ENCODE measurements around the gene STXBP1. TPM values are rescaled to one million over a fixed set of nuclear protein-coding genes. Genes with fewer than 3 reads are reported as not detected.

The STXBP1 gene
- polyA plus RNA-seq, 3 donors = 0.27 to 0.59 TPM; not detected in 1

DNA sequence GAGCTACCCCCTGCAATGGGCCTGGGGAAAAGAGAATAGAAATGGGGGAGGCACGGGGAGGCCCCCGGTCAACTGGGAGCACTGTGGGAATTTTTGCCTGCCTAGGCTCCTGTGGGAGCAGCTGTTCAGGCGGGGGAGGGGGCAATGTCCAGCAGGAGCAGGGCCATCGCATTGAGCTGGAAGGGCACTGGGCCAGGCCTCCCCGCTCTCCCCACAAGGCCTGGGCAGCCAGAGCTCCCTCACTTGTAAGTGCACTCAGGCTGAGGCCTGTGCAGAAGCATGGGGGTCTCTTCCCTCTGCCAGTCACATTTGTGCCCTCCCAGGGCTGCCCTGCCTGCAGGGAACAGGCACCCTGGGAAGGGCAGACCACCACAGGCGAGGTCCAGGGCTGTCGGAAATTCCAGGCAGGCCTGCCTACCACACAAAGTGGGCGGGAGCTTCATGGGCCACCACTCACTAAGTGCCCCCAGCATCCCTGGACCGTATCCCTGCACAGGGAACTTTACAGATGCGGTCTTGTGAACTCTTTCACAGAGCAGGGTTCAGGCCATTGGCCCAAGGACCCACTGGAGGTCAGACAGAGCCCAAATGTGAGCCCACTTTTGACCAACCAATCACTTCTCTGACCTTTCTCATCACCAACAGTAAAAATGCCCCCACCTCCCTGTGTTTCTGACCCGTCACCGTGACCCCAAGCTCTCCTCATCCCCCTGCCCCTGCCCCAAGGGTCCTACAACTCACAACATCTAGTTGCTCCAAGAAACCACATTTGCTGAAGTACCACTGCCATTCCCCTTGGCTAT lies 93.7 kb downstream of the STXBP1 start:
- peaks cover 2 to 7% (median 5%) of the 10 kb centered on the region in 7 donors for H3K9me3 Mint-ChIP-seq
- H3K4me3 Mint-ChIP-seq = no peak overlapping the region
- 92% methylated on average over 12 of the region's 12 CpGs for WGBS (ENCODE audit: insufficient coverage)

DNA sequence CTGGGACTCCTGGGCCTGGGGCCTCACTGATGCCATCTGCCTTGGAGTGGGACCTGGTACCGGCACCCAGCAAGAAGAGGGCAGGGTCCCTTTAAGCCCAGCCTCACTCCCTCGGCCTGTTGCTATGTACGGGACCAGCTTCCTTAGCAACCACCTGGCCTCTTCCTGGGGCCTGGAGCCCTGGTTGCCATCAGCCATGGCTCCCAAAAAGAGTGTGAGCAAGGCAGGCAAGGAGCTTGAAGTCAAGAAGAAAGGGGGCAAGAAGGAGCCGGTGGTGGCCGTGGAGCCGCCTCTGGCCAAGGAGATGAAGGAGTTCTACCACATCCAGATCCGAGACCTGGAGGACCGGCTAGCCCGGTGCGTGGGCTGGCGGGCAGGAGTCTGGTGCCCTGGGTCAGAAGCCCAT lies 94.8 kb downstream of the STXBP1 start, which contains the start of gene CFAP157:
Gene CFAP157, plus strand, starts transcription at position 153 of the 406 bp plus-strand sequence. Its CDS starts 44 bp downstream, at position 197.
- Mint-ChIP-seq H3K27ac (peak within 1 kb of the TSS in 4 of 7 donors; percentile 21 to 53 (median 52)), H3K4me3 (no peak within 1 kb of the TSS), H3K27me3 (ENCODE audit: low read depth in 3 of 3) (peaks cover 6 to 25% (median 13%) of the 10 kb centered on the region in 3 donors), H3K4me1 (peaks cover 10% of the 10 kb centered on the region), H3K36me3 (peaks cover 2% of the 10 kb centered on the region in 2 donors), H3K9me3 (peaks cover 2 to 7% (median 5%) of the 10 kb centered on the region in 7 donors)
- peaks cover 0 to 2% of the 10 kb centered on the region in 2 donors for H3K9me3 ChIP-seq (replicated peaks in 1 of 2; ENCODE audit: control insufficient read depth in 1 of 2, insufficient read depth in 1 of 2, low read length in 2 of 2)
- no peak within 1 kb of the TSS for H3K9ac ChIP-seq (ENCODE audit: insufficient read depth, low read length, poor library complexity, severe bottlenecking)
- H3K27ac ChIP-seq (ENCODE audit: low read depth in 1 of 2, low read length in 2 of 2) = no peak within 1 kb of the TSS
- intact Hi-C loops (cut with micrococcal nuclease) = no loop called here
- H3K4me1 ChIP-seq (ENCODE audit: control insufficient read depth in 1 of 2, insufficient read depth in 2 of 2, low read length in 2 of 2) = peaks cover 5 to 10% of the 10 kb centered on the region in 2 donors
- no peak within 1 kb of the TSS for H2AFZ ChIP-seq (ENCODE audit: insufficient read depth, low read depth, low read length, poor library complexity, severe bottlenecking)
- no peaks in the 10 kb centered on the region for H4K20me1 ChIP-seq (ENCODE audit: insufficient read depth, low read length)
- TF ChIP-seq, protein P1, sequence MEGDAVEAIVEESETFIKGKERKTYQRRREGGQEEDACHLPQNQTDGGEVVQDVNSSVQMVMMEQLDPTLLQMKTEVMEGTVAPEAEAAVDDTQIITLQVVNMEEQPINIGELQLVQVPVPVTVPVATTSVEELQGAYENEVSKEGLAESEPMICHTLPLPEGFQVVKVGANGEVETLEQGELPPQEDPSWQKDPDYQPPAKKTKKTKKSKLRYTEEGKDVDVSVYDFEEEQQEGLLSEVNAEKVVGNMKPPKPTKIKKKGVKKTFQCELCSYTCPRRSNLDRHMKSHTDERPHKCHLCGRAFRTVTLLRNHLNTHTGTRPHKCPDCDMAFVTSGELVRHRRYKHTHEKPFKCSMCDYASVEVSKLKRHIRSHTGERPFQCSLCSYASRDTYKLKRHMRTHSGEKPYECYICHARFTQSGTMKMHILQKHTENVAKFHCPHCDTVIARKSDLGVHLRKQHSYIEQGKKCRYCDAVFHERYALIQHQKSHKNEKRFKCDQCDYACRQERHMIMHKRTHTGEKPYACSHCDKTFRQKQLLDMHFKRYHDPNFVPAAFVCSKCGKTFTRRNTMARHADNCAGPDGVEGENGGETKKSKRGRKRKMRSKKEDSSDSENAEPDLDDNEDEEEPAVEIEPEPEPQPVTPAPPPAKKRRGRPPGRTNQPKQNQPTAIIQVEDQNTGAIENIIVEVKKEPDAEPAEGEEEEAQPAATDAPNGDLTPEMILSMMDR (IDR thresholded peaks at IDR 0.05) = no peak
- H3K4me3 ChIP-seq (replicated peaks in 1 of 3; ENCODE audit: low read depth in 2 of 3, low read length in 3 of 3) = no peak within 1 kb of the TSS
- H3K36me3 ChIP-seq (replicated peaks in 1 of 2; ENCODE audit: control insufficient read depth in 1 of 2, insufficient read depth in 2 of 2, low read length in 2 of 2) = no peaks in the 10 kb centered on the region
- peak in 2 of 3 donors; percentile 18 to 23 for DNase-seq
- no peak within 1 kb of the TSS for H3K4me2 ChIP-seq (replicated peaks; ENCODE audit: extremely low read depth, low read length, poor library complexity, severe bottlenecking)
- 61% methylated on average over 6 of the region's 11 CpGs for WGBS (ENCODE audit: insufficient coverage)
- no peaks in the 10 kb centered on the region for H3K79me2 ChIP-seq (ENCODE audit: insufficient read depth, low read length)
- peaks cover 0 to 2% of the 10 kb centered on the region in 2 donors for H3K27me3 ChIP-seq (ENCODE audit: control insufficient read depth in 2 of 2, insufficient read depth in 2 of 2, low read length in 2 of 2)

More for the DNA sequence above, 93.7 kb downstream of the STXBP1 start:
- H3K4me1 Mint-ChIP-seq = peaks cover 5% of the 10 kb centered on the region
- peaks cover 0 to 2% of the 10 kb centered on the region in 2 donors for H3K27me3 ChIP-seq (ENCODE audit: control insufficient read depth in 2 of 2, insufficient read depth in 2 of 2, low read length in 2 of 2)
- H3K4me2 ChIP-seq (replicated peaks; ENCODE audit: extremely low read depth, low read length, poor library complexity, severe bottlenecking) = no peak overlapping the region
- no peak overlapping the region for H2AFZ ChIP-seq (ENCODE audit: insufficient read depth, low read depth, low read length, poor library complexity, severe bottlenecking)
- no peaks in the 10 kb centered on the region for H3K4me1 ChIP-seq (ENCODE audit: control insufficient read depth in 1 of 2, insufficient read depth in 2 of 2, low read length in 2 of 2)
- TF ChIP-seq, protein P1 (IDR thresholded peaks at IDR 0.05) = no peak
- peak overlapping the region in 2 of 7 donors; percentile 52 for H3K27ac Mint-ChIP-seq
- no peaks in the 10 kb centered on the region for H3K36me3 ChIP-seq (replicated peaks in 1 of 2; ENCODE audit: control insufficient read depth in 1 of 2, insufficient read depth in 2 of 2, low read length in 2 of 2)
- intact Hi-C loops (cut with micrococcal nuclease) = no loop called here
- H3K9me3 ChIP-seq (replicated peaks in 1 of 2; ENCODE audit: control insufficient read depth in 1 of 2, insufficient read depth in 1 of 2, low read length in 2 of 2) = peaks cover 0 to 2% of the 10 kb centered on the region in 2 donors
- H3K36me3 Mint-ChIP-seq = peaks cover 2% of the 10 kb centered on the region in 2 donors
- H3K4me3 ChIP-seq (replicated peaks in 1 of 3; ENCODE audit: low read depth in 2 of 3, low read length in 3 of 3) = no peak overlapping the region
- H3K79me2 ChIP-seq (ENCODE audit: insufficient read depth, low read length) = no peaks in the 10 kb centered on the region
- H4K20me1 ChIP-seq (ENCODE audit: insufficient read depth, low read length) = no peaks in the 10 kb centered on the region
- H3K27me3 Mint-ChIP-seq (ENCODE audit: low read depth in 3 of 3) = peaks cover 6 to 18% (median 12%) of the 10 kb centered on the region in 3 donors
- no peak overlapping the region for H3K27ac ChIP-seq (ENCODE audit: low read depth in 1 of 2, low read length in 2 of 2)
- DNase-seq = no peak
- H3K9ac ChIP-seq (ENCODE audit: insufficient read depth, low read length, poor library complexity, severe bottlenecking) = no peak overlapping the region
